ENCODE measurements around the gene ESYT2.

ESYT2 gene

GRCh38 chr7:158743219-158743618 lies 86.1 kb downstream of the ESYT2 start:
- no peak for DNase-seq (ENCODE audit: extremely low spot score)
- TF ChIP-seq, protein P1, sequence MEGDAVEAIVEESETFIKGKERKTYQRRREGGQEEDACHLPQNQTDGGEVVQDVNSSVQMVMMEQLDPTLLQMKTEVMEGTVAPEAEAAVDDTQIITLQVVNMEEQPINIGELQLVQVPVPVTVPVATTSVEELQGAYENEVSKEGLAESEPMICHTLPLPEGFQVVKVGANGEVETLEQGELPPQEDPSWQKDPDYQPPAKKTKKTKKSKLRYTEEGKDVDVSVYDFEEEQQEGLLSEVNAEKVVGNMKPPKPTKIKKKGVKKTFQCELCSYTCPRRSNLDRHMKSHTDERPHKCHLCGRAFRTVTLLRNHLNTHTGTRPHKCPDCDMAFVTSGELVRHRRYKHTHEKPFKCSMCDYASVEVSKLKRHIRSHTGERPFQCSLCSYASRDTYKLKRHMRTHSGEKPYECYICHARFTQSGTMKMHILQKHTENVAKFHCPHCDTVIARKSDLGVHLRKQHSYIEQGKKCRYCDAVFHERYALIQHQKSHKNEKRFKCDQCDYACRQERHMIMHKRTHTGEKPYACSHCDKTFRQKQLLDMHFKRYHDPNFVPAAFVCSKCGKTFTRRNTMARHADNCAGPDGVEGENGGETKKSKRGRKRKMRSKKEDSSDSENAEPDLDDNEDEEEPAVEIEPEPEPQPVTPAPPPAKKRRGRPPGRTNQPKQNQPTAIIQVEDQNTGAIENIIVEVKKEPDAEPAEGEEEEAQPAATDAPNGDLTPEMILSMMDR (IDR thresholded peaks at IDR 0.05; ENCODE audit: control extremely low read depth, extremely low read depth, low read depth, missing control alignments) = no peak
- POLR2A ChIA-PET = no interaction called here
- CTCF ChIA-PET = interaction anchor here (1.4 to 1.9 kb wide), 2 partner anchors 10 to 25 kb away, joined by 3 to 8 read pairs; no protein-coding TSS in a partner anchor

GRCh38 chr7:158742065-158742821 lies 87.1 kb downstream of the ESYT2 start:
- POLR2A ChIA-PET = no interaction called here
- CTCF ChIA-PET = interaction anchor here (1.2 to 1.9 kb wide), 4 partner anchors 9 to 32 kb away, joined by 3 to 8 read pairs (median 4); no protein-coding TSS in a partner anchor
- TF ChIP-seq, protein P1 (IDR thresholded peaks at IDR 0.05; ENCODE audit: control extremely low read depth, extremely low read depth, low read depth, missing control alignments) = no peak
- DNase-seq (ENCODE audit: extremely low spot score) = no peak

- TF ChIP-seq, protein P1 (IDR thresholded peaks at IDR 0.05; ENCODE audit: control extremely low read depth, extremely low read depth, low read depth, missing control alignments) = no peak
- no peak for DNase-seq (ENCODE audit: extremely low spot score)
- POLR2A ChIA-PET = interaction anchor here (1.0 kb wide), 1 partner anchor 13 kb away, joined by 3 read pairs; no protein-coding TSS in a partner anchor
- CTCF ChIA-PET = interaction anchor here (1.2 to 1.3 kb wide), 3 partner anchors 9 to 33 kb away, joined by 3 to 4 read pairs (median 4); no protein-coding TSS in a partner anchor
These were observed 88.0 kb downstream of the ESYT2 start for GRCh38 chr7:158741294-158741666.

DNA sequence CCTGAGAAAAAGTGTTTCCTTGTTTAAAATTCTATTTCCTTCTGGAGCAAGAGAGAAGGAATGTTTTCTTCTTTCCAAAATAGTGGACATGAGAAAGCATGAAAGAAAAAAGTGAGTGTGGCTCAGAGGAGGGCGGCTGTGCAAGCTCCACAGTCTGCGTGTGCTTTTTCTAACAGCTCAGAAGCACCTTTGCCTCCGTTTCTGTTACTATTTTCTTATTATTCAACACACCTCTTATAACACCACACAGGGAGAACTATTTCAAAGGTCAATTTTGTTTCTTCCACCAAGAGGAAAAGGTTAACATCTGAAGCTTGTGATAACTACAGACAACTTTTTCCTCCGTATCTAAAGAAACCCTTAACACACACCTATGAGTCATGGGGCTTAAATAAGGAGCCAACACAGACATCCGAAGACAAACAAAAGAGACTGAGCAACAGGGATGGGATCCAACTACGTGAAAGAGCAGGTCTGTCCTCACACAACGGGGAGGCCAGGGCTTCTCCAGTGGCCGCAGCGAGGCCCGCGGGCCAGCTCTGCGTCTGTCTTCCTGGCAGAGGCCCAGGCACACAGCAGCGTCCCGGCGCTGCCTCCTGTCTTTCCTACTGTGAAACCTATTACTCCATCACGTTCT lies 88.5 kb downstream of the ESYT2 start:
- CTCF ChIA-PET = interaction anchor here (1.3 kb wide), 1 partner anchor 10 kb away, joined by 3 read pairs; no protein-coding TSS in a partner anchor
- POLR2A ChIA-PET = interaction anchor here (1.0 kb wide), 1 partner anchor 14 kb away, joined by 3 read pairs; no protein-coding TSS in a partner anchor
- TF ChIP-seq, protein P1 (IDR thresholded peaks at IDR 0.05; ENCODE audit: control extremely low read depth, extremely low read depth, low read depth, missing control alignments) = no peak
- no peak for DNase-seq (ENCODE audit: extremely low spot score)

- DNase-seq (ENCODE audit: extremely low spot score) = no peak
- POLR2A ChIA-PET = interaction anchor here (1.0 kb wide), 1 partner anchor 14 kb away, joined by 3 read pairs; no protein-coding TSS in a partner anchor
- CTCF ChIA-PET = interaction anchor here (1.3 kb wide), 1 partner anchor 10 kb away, joined by 3 read pairs; no protein-coding TSS in a partner anchor
- TF ChIP-seq, protein P1 (IDR thresholded peaks at IDR 0.05; ENCODE audit: control extremely low read depth, extremely low read depth, low read depth, missing control alignments) = no peak
These were observed 89.2 kb downstream of the ESYT2 start for GRCh38 chr7:158740013-158740656.

- TF ChIP-seq, protein P1 (IDR thresholded peaks at IDR 0.05; ENCODE audit: control extremely low read depth, extremely low read depth, low read depth, missing control alignments) = no peak
- no peak for DNase-seq (ENCODE audit: extremely low spot score)
- ChIA-PET CTCF (no interaction called here), POLR2A (no interaction called here)
These were observed 90.5 kb downstream of the ESYT2 start for GRCh38 chr7:158738841-158739240.
